ENCODE data around the gene ENHO. TPM values are rescaled to one million over a fixed set of nuclear protein-coding genes. Genes with fewer than 3 reads are reported as not detected.

ENHO gene
- total and polyA plus RNA-seq, 2 of the 8 experiments (the other 6 are each of a cell fraction or from before 2014, with no cell fraction given): 12.2 to 49.4 TPM

DNA sequence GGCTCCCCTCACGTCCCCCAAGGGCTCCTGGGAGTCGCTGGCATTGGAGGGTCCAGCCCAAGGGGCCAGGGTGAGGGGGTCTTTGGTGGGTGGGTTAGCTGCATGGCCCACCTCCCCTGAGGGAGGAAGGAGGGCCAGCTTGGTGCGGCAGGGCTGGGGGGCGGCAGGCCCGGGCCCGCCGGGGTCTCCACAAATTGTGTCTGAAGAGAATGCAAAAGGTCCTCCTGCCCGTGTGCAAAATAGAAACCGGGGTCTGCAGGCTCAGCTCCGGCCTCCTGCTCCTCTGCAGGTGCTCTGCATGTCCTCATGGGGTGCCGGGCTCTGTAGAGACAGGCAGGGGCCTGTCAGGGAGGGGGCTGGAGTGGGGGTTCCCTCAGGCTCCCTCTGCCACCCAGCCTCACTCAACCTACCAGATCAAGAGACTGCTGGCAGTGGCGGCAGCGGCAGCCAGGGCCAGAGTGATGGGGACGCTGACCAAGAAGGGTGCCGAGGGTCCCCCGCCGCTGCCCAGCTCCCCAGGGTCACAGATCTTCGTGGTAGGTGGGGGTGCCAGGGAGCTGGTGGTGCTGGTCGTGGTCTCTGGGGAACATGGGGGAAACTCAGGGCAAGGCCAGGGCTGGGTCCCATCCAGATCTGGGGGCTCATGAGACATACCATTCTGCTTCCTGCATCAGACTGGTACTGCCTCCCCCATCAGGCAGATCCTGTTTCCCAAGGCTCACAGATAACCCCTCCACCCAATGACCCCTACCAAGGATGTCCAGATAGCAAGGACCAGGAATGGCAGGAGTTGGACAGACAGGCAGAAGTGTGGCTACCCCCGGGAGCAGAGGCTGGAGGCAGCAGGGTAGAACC lies 29.2 kb upstream of the ENHO start:
- Histone ChIP-seq H3K23ac (ENCODE audit: insufficient read length) (no peak overlapping the region), H3K4me1 (replicated peaks in 1 of 4; ENCODE audit: control insufficient read depth in 3 of 4, insufficient read depth in 4 of 4, low read length in 3 of 4) (peaks cover 5 to 13% (median 13%) of the 10 kb centered on the region in 4 experiments), H2BK12ac (ENCODE audit: low read depth, low read length) (no peak overlapping the region), H3K9me3 (ENCODE audit: insufficient read depth in 2 of 2, low read depth in 1 of 2, low read length in 1 of 2) (no peaks in the 10 kb centered on the region), H3K79me1 (ENCODE audit: low read depth, low read length) (0 out of 2 replicates have a peak, but pooled peaks cover 2% of the 10 kb centered on the region), H2AFZ (ENCODE audit: low read length) (no peak overlapping the region), H4K5ac (ENCODE audit: insufficient read length, low read depth, low read length) (no peak overlapping the region), H3K4me2 (ENCODE audit: insufficient read depth in 1 of 2, low read depth in 2 of 2, low read length in 2 of 2) (no peak overlapping the region), H2BK5ac (ENCODE audit: low read depth, low read length) (no peak overlapping the region), H3K9ac (replicated peaks in 1 of 4; ENCODE audit: extremely low read depth in 1 of 4, low read depth in 3 of 4, low read length in 3 of 4) (no peak overlapping the region), H3K79me2 (ENCODE audit: control insufficient read depth in 1 of 2, insufficient read depth in 2 of 2, low read length in 2 of 2) (no peaks in the 10 kb centered on the region), H2BK15ac (ENCODE audit: low read length) (peak overlapping the region; percentile 61; the same call in 1 of the 2 replicates), H2BK120ac (replicated peaks; ENCODE audit: low read depth, low read length) (no peak overlapping the region), H3K23me2 (ENCODE audit: low read depth, low read length) (no peaks in the 10 kb centered on the region), H2AK5ac (ENCODE audit: low read depth, low read length) (no peak overlapping the region), H3K36me3 (ENCODE audit: control insufficient read depth in 2 of 4, insufficient read depth in 4 of 4, low read length in 3 of 4) (no peaks in the 10 kb centered on the region), H4K91ac (replicated peaks; ENCODE audit: insufficient read length, low read length) (no peak overlapping the region), H3K56ac (replicated peaks; ENCODE audit: insufficient read length, low read depth, low read length) (no peak overlapping the region), H4K20me1 (replicated peaks in 1 of 2; ENCODE audit: control insufficient read depth in 1 of 2, insufficient read depth in 2 of 2, low read length in 2 of 2) (peaks cover 1 to 4% of the 10 kb centered on the region in 2 experiments), H3K14ac (ENCODE audit: insufficient read length) (no peak overlapping the region), H3K27ac (ENCODE audit: low read depth, low read length) (no peak overlapping the region), H4K8ac (ENCODE audit: extremely low read depth, insufficient read depth, low read length) (no peak overlapping the region), H3K27me3 (replicated peaks in 1 of 4; ENCODE audit: control insufficient read depth in 3 of 4, extremely low read depth in 1 of 4, insufficient read depth in 3 of 4, low read length in 3 of 4) (peaks cover 0 to 10% (median 4%) of the 10 kb centered on the region in 4 experiments; a peak in 4 of 7 replicates), H3K4ac (replicated peaks; ENCODE audit: insufficient read length, low read depth, low read length) (no peak overlapping the region), H3K18ac (ENCODE audit: extremely low read depth, low read length) (no peak overlapping the region), H2BK20ac (ENCODE audit: low read length) (no peak overlapping the region), H3K4me3 (ENCODE audit: extremely low read depth in 1 of 4, insufficient read depth in 2 of 4, low read depth in 3 of 4, low read length in 4 of 4) (no peak overlapping the region)
- CTCF ChIA-PET (ENCODE audit: partially characterized antibody): interaction anchor here (0.7 to 9.4 kb wide), 11 partner anchors 11 to 148 kb away, joined by 3 to 157 read pairs (median 6); no protein-coding TSS in a partner anchor
- TF ChIP-seq KDM1A (IDR thresholded peaks at IDR 0.05; ENCODE audit: borderline replicate concordance, low read length): no peak
- no peak for TF ChIP-seq BRCA1 (IDR thresholded peaks at IDR 0.05; ENCODE audit: low read depth, low read length)
- TF ChIP-seq EZH2 (IDR thresholded peaks at IDR 0.05; ENCODE audit: low read depth, low read length, severe bottlenecking): no peak
- TF ChIP-seq RNF2 (IDR thresholded peaks at IDR 0.05; ENCODE audit: borderline replicate concordance, low read depth, low read length, missing control alignments, poor library complexity, severe bottlenecking): no peak
- TF ChIP-seq TAF1 (IDR thresholded peaks at IDR 0.05; ENCODE audit: low read depth, low read length): no peak
- no peak for TF ChIP-seq CHD2 (IDR thresholded peaks at IDR 0.05; ENCODE audit: low read length)
- TF ChIP-seq SIX5 (IDR thresholded peaks at IDR 0.05; ENCODE audit: low read depth, low read length): no peak
- TF ChIP-seq RBBP5 (IDR thresholded peaks at IDR 0.05; ENCODE audit: borderline replicate concordance, low read depth, low read length): no peak
- no peak for TF ChIP-seq POLR2AphosphoS5 (IDR thresholded peaks at IDR 0.05; ENCODE audit: low read depth, low read length)
- no peak for FAIRE-seq
- WGBS, 2 experiments (ENCODE audit: extremely low coverage in 1 of 2, insufficient coverage in 1 of 2, insufficient read length in 1 of 2, insufficient replicate concordance in 2 of 2, low coverage in 1 of 2, low lambda C conversion rate in 2 of 2, missing lambda C conversion rate in 1 of 2): 88% methylated on average over 19 of the region's 20 CpGs; no CpG with 5 or more reads in 1 of the 2 experiments
- POLR2A ChIA-PET (ENCODE audit: partially characterized antibody): interaction anchor here (1.7 kb wide), 1 partner anchor 39 kb away, joined by 4 read pairs; no protein-coding TSS in a partner anchor
- DNase-seq (ENCODE audit: low read depth in 1 of 2, low spot score in 2 of 2): peak in 1 of 2 experiments; percentile 41
